T-cell (primary cell): ENCODE measurements around the gene CCDC12. TPM values are rescaled to one million over a fixed set of nuclear protein-coding genes. Genes with fewer than 3 reads are reported as not detected.

Source experiments
- ATAC-seq, 4 experiments: fragments of 200-7000 bp in 3 of 4; fragments of 150-1000 bp in 1 of 4; cut with Tn5 transposase; replicated peaks in 1 of 4; 1 replicate in 3 of 4; 2 replicates in 1 of 4; pipeline ENCODE4 v1.10.0; 2021; ENCODE audit warnings: moderate library complexity in 3 of 4, mild to moderate bottlenecking in 2 of 4, moderate number of reproducible peaks in 1 of 4
- CTCF ChIA-PET, 2 donors: fragments of 300-600 bp; sonication (Branson Sonifier 250); formaldehyde crosslinking; loops; one replicate each; lab custom pipeline; 2022; ENCODE audit warnings: antibody characterized with exemption in 2 of 2; lab: Charles Lee
- POLR2A ChIA-PET, 2 donors: fragments of 300-600 bp; sonication (Branson Sonifier 250); formaldehyde crosslinking; loops; one replicate each; lab custom pipeline; 2022; ENCODE audit warnings: antibody characterized with exemption in 2 of 2; lab: Charles Lee
- DNase-seq, 35 experiments: peaks; one replicate each; pipeline versions ENCODE4 v3.0.0 to v3.0.0-alpha.2; 2013 to 2023
- H3K27ac ChIP-seq: one replicate; pipeline ENCODE4 v1.5.1; 2013; ENCODE audit warnings: low read length
- H3K27me3 ChIP-seq, 2 experiments: replicated peaks in 1 of 2; 1 replicate in 1 of 2; 2 replicates in 1 of 2; pipeline versions ENCODE4 v1.6.1 to v1.7.0; 2013; ENCODE audit warnings: low read length in 1 of 2, mixed read lengths in 1 of 2; ENCODE audit not compliant: control insufficient read depth in 2 of 2, insufficient read depth in 2 of 2; ENCODE audit errors: extremely low read depth in 1 of 2
- H3K36me3 ChIP-seq, 2 donors: 1 replicate in 1 of 2; 2 replicates in 1 of 2; pipeline versions ENCODE4 v1.6.1 to v1.7.0; 2013; ENCODE audit warnings: low read length in 1 of 2; ENCODE audit not compliant: control insufficient read depth in 2 of 2, insufficient read depth in 1 of 2; ENCODE audit errors: extremely low read depth in 1 of 2
- H3K4me1 ChIP-seq, 2 experiments: 1 replicate in 1 of 2; 2 replicates in 1 of 2; pipeline versions ENCODE4 v1.6.1 to v1.7.0; 2013; ENCODE audit warnings: low read length in 2 of 2, mixed read lengths in 1 of 2; ENCODE audit not compliant: insufficient read depth in 2 of 2, control insufficient read depth in 1 of 2; ENCODE audit errors: extremely low read depth in 1 of 2
- H3K4me3 ChIP-seq, 2 donors: 1 replicate in 1 of 2; 2 replicates in 1 of 2; pipeline versions ENCODE4 v1.5.1 to v1.7.0; 2013; ENCODE audit warnings: mild to moderate bottlenecking in 2 of 2, low read length in 1 of 2, moderate library complexity in 1 of 2; ENCODE audit not compliant: control insufficient read depth in 1 of 2; ENCODE audit errors: extremely low read depth in 1 of 2
- H3K9me3 ChIP-seq: 2 replicates; pipeline ENCODE4 v1.7.0; 2013
- H3K27ac Mint-ChIP-seq, 2 donors: one replicate each; pipeline ENCODE4 v1.8.0; 2020 to 2021; ENCODE audit warnings: mild to moderate bottlenecking in 2 of 2, mixed read lengths in 2 of 2
- H3K27me3 Mint-ChIP-seq, 2 donors: one replicate each; pipeline ENCODE4 v1.8.0; 2021 to 2022; ENCODE audit warnings: mixed read lengths in 2 of 2
- H3K36me3 Mint-ChIP-seq: one replicate; pipeline ENCODE4 v1.8.0; 2021; ENCODE audit warnings: mixed read lengths
- H3K4me1 Mint-ChIP-seq, 3 donors: one replicate each; pipeline ENCODE4 v1.8.0; 2020 to 2022; ENCODE audit warnings: mixed read lengths in 3 of 3, mild to moderate bottlenecking in 1 of 3
- H3K4me3 Mint-ChIP-seq, 3 donors: one replicate each; pipeline ENCODE4 v1.8.0; 2020 to 2022; ENCODE audit warnings: mild to moderate bottlenecking in 3 of 3, mixed read lengths in 3 of 3, moderate library complexity in 3 of 3
- H3K9me3 Mint-ChIP-seq, 3 donors: one replicate each; pipeline ENCODE4 v1.8.0; 2020 to 2022; ENCODE audit warnings: mixed read lengths in 3 of 3
- WGBS: methylation state at CpG from one replicate; pipeline ENCODE4 v1.1.5; 2013; ENCODE audit warnings: missing lambda C conversion rate; ENCODE audit not compliant: insufficient coverage; 5-methylcytosine and 5-hydroxymethylcytosine counted together
- total RNA-seq, 35 experiments: library from RNA in 6 of 35; stranded (reverse) in 6 of 35; fragments of 120-200 nt in 1 of 35; gene quantifications; one replicate each; pipeline versions ENCODE4 v1.2.1 to v1.2.4 and lab custom pipeline; 2013 to 2026

CCDC12 gene
- total RNA-seq, 5 donors from 2014 or later (not counting 1 experiment from before 2014, with no cell fraction given), result 66.5 to 78.4 (median 72.8) TPM

- Mint-ChIP-seq H3K36me3 (peaks cover 27% of the 10 kb centered on the region), H3K4me1 (peaks cover 0 to 6% (median 4%) of the 10 kb centered on the region in 3 donors), H3K9me3 (no peaks in the 10 kb centered on the region), H3K27me3 (no peaks in the 10 kb centered on the region), H3K4me3 (no peak overlapping the region), H3K27ac (no peak overlapping the region)
- Histone ChIP-seq H3K4me3 (no peak overlapping the region), H3K27ac (no peak overlapping the region), H3K27me3 (no peaks in the 10 kb centered on the region), H3K9me3 (no peaks in the 10 kb centered on the region), H3K36me3 (peaks cover 26 to 73% of the 10 kb centered on the region in 2 donors), H3K4me1 (peaks cover 0 to 28% of the 10 kb centered on the region in 2 experiments)
- ATAC-seq (no peak), DNase-seq (no peak)
- ChIA-PET POLR2A (no interaction called here), CTCF (no interaction called here)
- WGBS, result 94% methylated on average over 18 of the region's 32 CpGs
Observed at GRCh38 chr3:47005212-47006144, 28.9 kb upstream of the CCDC12 start.

DNA sequence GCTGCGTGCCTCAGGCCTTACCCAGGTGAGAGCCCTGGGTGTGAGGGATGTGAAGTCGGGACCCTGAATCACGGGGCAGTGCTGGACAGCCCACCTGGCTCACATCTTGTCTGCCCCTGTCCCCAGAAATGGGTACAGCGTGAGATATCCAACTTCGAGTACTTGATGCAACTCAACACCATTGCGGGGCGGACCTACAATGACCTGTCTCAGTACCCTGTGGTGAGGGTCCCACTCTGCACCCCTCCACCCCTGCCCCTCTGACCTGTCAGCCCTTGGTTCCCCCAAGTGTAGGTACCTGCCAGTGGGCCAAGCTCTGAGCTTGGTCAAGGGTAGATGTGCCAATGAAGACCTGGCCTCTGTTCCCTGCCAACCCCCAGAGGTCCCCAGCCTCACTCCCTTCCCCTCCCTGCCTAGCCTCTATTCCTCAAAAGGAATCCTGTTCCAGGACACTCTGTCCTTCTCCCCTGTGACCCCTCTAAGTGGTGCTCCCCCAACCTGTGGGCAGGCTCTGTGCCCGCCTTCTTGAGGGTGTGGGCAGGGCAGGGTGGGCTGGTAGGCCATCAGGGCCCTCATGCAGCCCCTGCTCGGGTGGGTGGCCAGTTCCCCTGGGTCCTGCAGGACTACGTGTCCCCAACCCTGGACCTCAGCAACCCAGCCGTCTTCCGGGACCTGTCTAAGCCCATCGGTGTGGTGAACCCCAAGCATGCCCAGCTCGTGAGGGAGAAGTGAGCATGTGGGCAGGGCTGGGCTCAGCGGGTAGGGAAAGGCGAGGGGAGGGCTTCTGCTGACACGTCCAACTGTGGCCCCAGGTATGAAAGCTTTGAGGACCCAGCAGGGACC is 28.0 kb upstream of the CCDC12 start:
- H3K27ac Mint-ChIP-seq, result no peak overlapping the region
- no peaks in the 10 kb centered on the region for H3K27me3 ChIP-seq
- H3K27ac ChIP-seq, result no peak overlapping the region
- H3K4me1 ChIP-seq, result peaks cover 0 to 20% of the 10 kb centered on the region in 2 experiments
- H3K4me3 Mint-ChIP-seq, result no peak overlapping the region
- peaks cover 0 to 2% (median 0%) of the 10 kb centered on the region in 3 donors for H3K4me1 Mint-ChIP-seq
- CTCF ChIA-PET, result no interaction called here
- DNase-seq (no peak), ATAC-seq (no peak)
- WGBS, result 96% methylated on average over 16 of the region's 17 CpGs
- POLR2A ChIA-PET, result interaction anchor here in 1 of 2 donors (0.6 kb wide), 1 partner anchor 228 kb away, joined by 3 read pairs; no protein-coding TSS in a partner anchor
- H3K9me3 ChIP-seq, result no peaks in the 10 kb centered on the region
- H3K36me3 Mint-ChIP-seq, result peaks cover 35% of the 10 kb centered on the region
- H3K4me3 ChIP-seq, result no peak overlapping the region
- no peaks in the 10 kb centered on the region for H3K27me3 Mint-ChIP-seq
- no peaks in the 10 kb centered on the region for H3K9me3 Mint-ChIP-seq
- peaks cover 34 to 82% of the 10 kb centered on the region in 2 donors for H3K36me3 ChIP-seq

- WGBS, result 99% methylated on average over 18 of the region's 27 CpGs
- Histone ChIP-seq H3K36me3 (peaks cover 38 to 89% of the 10 kb centered on the region in 2 donors), H3K4me3 (no peak overlapping the region), H3K27me3 (no peaks in the 10 kb centered on the region), H3K9me3 (no peaks in the 10 kb centered on the region), H3K4me1 (peaks cover 0 to 14% of the 10 kb centered on the region in 2 experiments), H3K27ac (no peak overlapping the region)
- Mint-ChIP-seq H3K9me3 (no peaks in the 10 kb centered on the region), H3K36me3 (peaks cover 35% of the 10 kb centered on the region), H3K4me3 (no peak overlapping the region), H3K27me3 (no peaks in the 10 kb centered on the region), H3K27ac (peak overlapping the region in 1 of 2 donors; percentile 69), H3K4me1 (peaks cover 0 to 2% (median 0%) of the 10 kb centered on the region in 3 donors)
- CTCF ChIA-PET, result no interaction called here
- POLR2A ChIA-PET, result interaction anchor here (0.5 to 0.6 kb wide), 3 partner anchors 35 to 750 kb away, joined by 3 read pairs; no protein-coding TSS in a partner anchor
- ATAC-seq (no peak), DNase-seq (peak in 1 of 35 experiments; percentile 2)
Observed at GRCh38 chr3:47003461-47004368, 27.2 kb upstream of the CCDC12 start.

DNA sequence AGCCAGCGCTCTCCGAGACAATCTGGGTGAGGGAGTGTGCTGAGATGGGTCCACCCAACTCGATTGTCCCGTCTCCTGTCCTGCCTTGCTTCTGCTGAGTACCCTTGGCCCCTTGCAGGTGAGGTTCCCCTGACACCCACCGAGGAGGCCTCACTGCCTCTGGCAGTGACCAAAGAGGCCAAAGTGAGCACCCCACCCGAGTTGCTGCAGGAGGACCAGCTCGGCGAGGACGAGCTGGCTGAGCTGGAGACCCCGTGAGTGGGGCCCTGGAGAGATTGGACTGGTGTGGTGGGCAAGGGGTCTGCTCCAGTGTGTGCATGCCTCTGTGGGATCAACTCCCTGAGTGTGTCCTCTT is 26.5 kb upstream of the CCDC12 start:
- Histone ChIP-seq H3K27ac (no peak overlapping the region), H3K4me1 (peaks cover 0 to 14% of the 10 kb centered on the region in 2 experiments), H3K4me3 (no peak overlapping the region), H3K27me3 (no peaks in the 10 kb centered on the region), H3K36me3 (peaks cover 38 to 94% of the 10 kb centered on the region in 2 donors), H3K9me3 (no peaks in the 10 kb centered on the region)
- WGBS, result 96% methylated on average over 10 of the region's 10 CpGs
- CTCF ChIA-PET, result no interaction called here
- POLR2A ChIA-PET, result no interaction called here
- Mint-ChIP-seq H3K27me3 (no peaks in the 10 kb centered on the region), H3K4me3 (no peak overlapping the region), H3K36me3 (peaks cover 38% of the 10 kb centered on the region), H3K4me1 (peaks cover 6 to 7% (median 7%) of the 10 kb centered on the region in 3 donors), H3K9me3 (no peaks in the 10 kb centered on the region), H3K27ac (no peak overlapping the region)
- ATAC-seq, result no peak
- DNase-seq, result peak in 1 of 35 experiments; percentile 2

- peaks cover 0 to 20% of the 10 kb centered on the region in 2 experiments for H3K4me1 ChIP-seq
- Mint-ChIP-seq H3K9me3 (no peaks in the 10 kb centered on the region), H3K4me1 (peaks cover 10 to 11% (median 11%) of the 10 kb centered on the region in 3 donors), H3K36me3 (peaks cover 39% of the 10 kb centered on the region), H3K27me3 (no peaks in the 10 kb centered on the region), H3K4me3 (no peak overlapping the region), H3K27ac (peak overlapping the region in 1 of 2 donors; percentile 48)
- no peaks in the 10 kb centered on the region for H3K9me3 ChIP-seq
- H3K36me3 ChIP-seq, result peaks cover 37 to 94% of the 10 kb centered on the region in 2 donors
- no peak overlapping the region for H3K27ac ChIP-seq
- ATAC-seq (no peak), DNase-seq (no peak)
- ChIA-PET CTCF (no interaction called here), POLR2A (no interaction called here)
- no peaks in the 10 kb centered on the region for H3K27me3 ChIP-seq
- 98% methylated on average over 26 of the region's 35 CpGs for WGBS
- no peak overlapping the region for H3K4me3 ChIP-seq
Observed at GRCh38 chr3:47002171-47003055, 25.9 kb upstream of the CCDC12 start.
